Measurements from ENCODE around the gene RNF150. TPM values are rescaled to one million over a fixed set of nuclear protein-coding genes. Genes with fewer than 3 reads are reported as not detected.
"Not testable (repeated sequence)": the region's sequence is repeated elsewhere in the genome, so short reads cannot be mapped to it uniquely, and the experiment has no call there.

Gene RNF150
- total RNA-seq, 2 experiments from 2014 or later: 0.02 to 0.14 TPM

GRCh38 chr4:140846736-140847135 lies 286.5 kb downstream of the RNF150 start:
- no peak overlapping the region for H3K4me3 Mint-ChIP-seq
- H3K36me3 Mint-ChIP-seq (ENCODE audit: low read depth): no peaks in the 10 kb centered on the region
- no peak overlapping the region for H3K27ac Mint-ChIP-seq
- ChIA-PET CTCF (no interaction called here), POLR2A (no interaction called here)
- H3K9me3 Mint-ChIP-seq (ENCODE audit: low read depth): no peaks in the 10 kb centered on the region
- H3K4me1 Mint-ChIP-seq: no peaks in the 10 kb centered on the region
- intact Hi-C loops (cut with DNase I, micrococcal nuclease): no loop called here
- DNase-seq (no peak), ATAC-seq (no peak)
- H3K27me3 Mint-ChIP-seq: peaks cover 21% of the 10 kb centered on the region

GRCh38 chr4:140844061-140844460 lies 289.2 kb downstream of the RNF150 start:
- Mint-ChIP-seq H3K4me1 (no peaks in the 10 kb centered on the region), H3K36me3 (ENCODE audit: low read depth) (no peaks in the 10 kb centered on the region), H3K4me3 (no peak overlapping the region), H3K27ac (no peak overlapping the region), H3K9me3 (ENCODE audit: low read depth) (no peaks in the 10 kb centered on the region), H3K27me3 (peaks cover 12% of the 10 kb centered on the region)
- CTCF ChIA-PET: interaction anchor here (1.4 kb wide), 1 partner anchor 17 kb away, joined by 3 read pairs; no protein-coding TSS in a partner anchor
- intact Hi-C loops (cut with DNase I, micrococcal nuclease): no loop called here
- ATAC-seq (no peak), DNase-seq (no peak)
- POLR2A ChIA-PET: no interaction called here

GRCh38 chr4:140841186-140841585 lies 292.1 kb downstream of the RNF150 start:
- H3K4me3 Mint-ChIP-seq: no peak overlapping the region
- no peak overlapping the region for H3K27ac Mint-ChIP-seq
- peaks cover 6% of the 10 kb centered on the region for H3K27me3 Mint-ChIP-seq
- intact Hi-C loops (cut with DNase I, micrococcal nuclease): no loop called here
- ChIA-PET CTCF (no interaction called here), POLR2A (no interaction called here)
- H3K4me1 Mint-ChIP-seq: no peaks in the 10 kb centered on the region
- ATAC-seq (no peak), DNase-seq (no peak)
- no peaks in the 10 kb centered on the region for H3K36me3 Mint-ChIP-seq (ENCODE audit: low read depth)
- no peaks in the 10 kb centered on the region for H3K9me3 Mint-ChIP-seq (ENCODE audit: low read depth)

GRCh38 chr4:140839888-140840790 lies 293.1 kb downstream of the RNF150 start:
- ATAC-seq (no peak), DNase-seq (no peak)
- intact Hi-C loops (cut with DNase I, micrococcal nuclease): no loop called here
- Mint-ChIP-seq H3K27ac (no peak overlapping the region), H3K36me3 (ENCODE audit: low read depth) (no peaks in the 10 kb centered on the region), H3K9me3 (ENCODE audit: low read depth) (no peaks in the 10 kb centered on the region), H3K4me3 (no peak overlapping the region), H3K4me1 (no peaks in the 10 kb centered on the region), H3K27me3 (peaks cover 3% of the 10 kb centered on the region)
- POLR2A ChIA-PET: no interaction called here
- CTCF ChIA-PET: no interaction called here

- H3K4me1 Mint-ChIP-seq: no peaks in the 10 kb centered on the region
- POLR2A ChIA-PET: no interaction called here
- H3K27ac Mint-ChIP-seq: no peak overlapping the region
- intact Hi-C loops (cut with DNase I, micrococcal nuclease): no loop called here
- ATAC-seq: no peak
- H3K36me3 Mint-ChIP-seq (ENCODE audit: low read depth): no peaks in the 10 kb centered on the region
- CTCF ChIA-PET: no interaction called here
- H3K9me3 Mint-ChIP-seq (ENCODE audit: low read depth): no peaks in the 10 kb centered on the region
- H3K27me3 Mint-ChIP-seq: peaks cover 3% of the 10 kb centered on the region
- no peak for DNase-seq
- H3K4me3 Mint-ChIP-seq: no peak overlapping the region
These were observed 293.9 kb downstream of the RNF150 start for GRCh38 chr4:140839406-140839805.

GRCh38 chr4:140837736-140838135 lies 295.5 kb downstream of the RNF150 start:
- Mint-ChIP-seq H3K4me1 (no peaks in the 10 kb centered on the region), H3K9me3 (ENCODE audit: low read depth) (no peaks in the 10 kb centered on the region), H3K36me3 (ENCODE audit: low read depth) (no peaks in the 10 kb centered on the region), H3K4me3 (no peak overlapping the region), H3K27me3 (peaks cover 4% of the 10 kb centered on the region), H3K27ac (no peak overlapping the region)
- CTCF ChIA-PET: no interaction called here
- DNase-seq (no peak), ATAC-seq (no peak)
- POLR2A ChIA-PET: no interaction called here
- intact Hi-C loops (cut with DNase I, micrococcal nuclease): no loop called here

GRCh38 chr4:140834839-140835495 lies 298.3 kb downstream of the RNF150 start:
- intact Hi-C loops (cut with DNase I, micrococcal nuclease): no loop called here
- Mint-ChIP-seq H3K27ac (no peak overlapping the region), H3K4me3 (no peak overlapping the region), H3K4me1 (no peaks in the 10 kb centered on the region), H3K9me3 (ENCODE audit: low read depth) (no peaks in the 10 kb centered on the region), H3K36me3 (ENCODE audit: low read depth) (no peaks in the 10 kb centered on the region), H3K27me3 (peaks cover 6% of the 10 kb centered on the region)
- ATAC-seq: no peak
- ChIA-PET CTCF (interaction anchor here (0.7 kb wide), 1 partner anchor 794 kb away, joined by 3 read pairs; no protein-coding TSS in a partner anchor), POLR2A (no interaction called here)
- DNase-seq: no peak

- Mint-ChIP-seq H3K27me3 (peaks cover 13% of the 10 kb centered on the region), H3K36me3 (ENCODE audit: low read depth) (no peaks in the 10 kb centered on the region), H3K4me3 (no peak overlapping the region), H3K9me3 (ENCODE audit: low read depth) (no peaks in the 10 kb centered on the region), H3K27ac (no peak overlapping the region), H3K4me1 (no peaks in the 10 kb centered on the region)
- POLR2A ChIA-PET: no interaction called here
- DNase-seq (no peak), ATAC-seq (no peak)
- CTCF ChIA-PET: no interaction called here
- intact Hi-C loops (cut with DNase I, micrococcal nuclease): no loop called here
These were observed 300.0 kb downstream of the RNF150 start for GRCh38 chr4:140833280-140833679.

- ATAC-seq: no peak
- Mint-ChIP-seq H3K9me3 (ENCODE audit: low read depth) (no peaks in the 10 kb centered on the region), H3K4me3 (no peak overlapping the region), H3K27me3 (peaks cover 15% of the 10 kb centered on the region), H3K36me3 (ENCODE audit: low read depth) (no peaks in the 10 kb centered on the region), H3K4me1 (no peaks in the 10 kb centered on the region), H3K27ac (no peak overlapping the region)
- CTCF ChIA-PET: no interaction called here
- intact Hi-C loops (cut with DNase I, micrococcal nuclease): no loop called here
- POLR2A ChIA-PET: no interaction called here
- no peak for DNase-seq
These were observed 303.4 kb downstream of the RNF150 start for GRCh38 chr4:140829825-140830224.

- POLR2A ChIA-PET: no interaction called here
- H3K4me1 Mint-ChIP-seq: no peaks in the 10 kb centered on the region
- no peak for ATAC-seq
These were observed 306.6 kb downstream of the RNF150 start for GRCh38 chr4:140826701-140827027.

GRCh38 chr4:140820520-140820919 lies 312.7 kb downstream of the RNF150 start:
- DNase-seq; H3K4me1 Mint-ChIP-seq; intact Hi-C loops (cut with DNase I, micrococcal nuclease); H3K27me3 Mint-ChIP-seq; ATAC-seq; H3K36me3 Mint-ChIP-seq (ENCODE audit: low read depth); H3K9me3 Mint-ChIP-seq (ENCODE audit: low read depth); CTCF ChIA-PET; H3K27ac Mint-ChIP-seq; POLR2A ChIA-PET; H3K4me3 Mint-ChIP-seq: not testable (repeated sequence)

More at GRCh38 chr4:140826701-140827027, 306.6 kb downstream of the RNF150 start:
- DNase-seq: no peak
- Mint-ChIP-seq H3K4me3 (no peak overlapping the region), H3K27me3 (peaks cover 14% of the 10 kb centered on the region), H3K9me3 (ENCODE audit: low read depth) (no peaks in the 10 kb centered on the region), H3K27ac (no peak overlapping the region), H3K36me3 (ENCODE audit: low read depth) (no peaks in the 10 kb centered on the region)
- CTCF ChIA-PET: no interaction called here
- intact Hi-C loops (cut with DNase I, micrococcal nuclease): no loop called here

- ATAC-seq: no peak
- Mint-ChIP-seq H3K4me3 (no peak overlapping the region), H3K27ac (no peak overlapping the region), H3K9me3 (ENCODE audit: low read depth) (no peaks in the 10 kb centered on the region), H3K4me1 (no peaks in the 10 kb centered on the region), H3K27me3 (peaks cover 6% of the 10 kb centered on the region), H3K36me3 (ENCODE audit: low read depth) (no peaks in the 10 kb centered on the region)
- no peak for DNase-seq
- POLR2A ChIA-PET: interaction anchor here (0.6 kb wide), 1 partner anchor 346 kb away, joined by 3 read pairs; no protein-coding TSS in a partner anchor
- intact Hi-C loops (cut with DNase I, micrococcal nuclease): no loop called here
- CTCF ChIA-PET: no interaction called here
These were observed 313.7 kb downstream of the RNF150 start for GRCh38 chr4:140819610-140820009.
